ENCODE results near the gene LONRF2. TPM values are rescaled to one million over a fixed set of nuclear protein-coding genes. Genes with fewer than 3 reads are reported as not detected.
"Not testable (repeated sequence)": the region's sequence is repeated elsewhere in the genome, so short reads cannot be mapped to it uniquely, and the experiment has no call there.

The LONRF2 gene
- 10 to 100 TPM in 3 of 4 donors, 1 to 10 TPM in 1; 7.0 to 32.0 (median 17.1) TPM for total RNA-seq

DNA sequence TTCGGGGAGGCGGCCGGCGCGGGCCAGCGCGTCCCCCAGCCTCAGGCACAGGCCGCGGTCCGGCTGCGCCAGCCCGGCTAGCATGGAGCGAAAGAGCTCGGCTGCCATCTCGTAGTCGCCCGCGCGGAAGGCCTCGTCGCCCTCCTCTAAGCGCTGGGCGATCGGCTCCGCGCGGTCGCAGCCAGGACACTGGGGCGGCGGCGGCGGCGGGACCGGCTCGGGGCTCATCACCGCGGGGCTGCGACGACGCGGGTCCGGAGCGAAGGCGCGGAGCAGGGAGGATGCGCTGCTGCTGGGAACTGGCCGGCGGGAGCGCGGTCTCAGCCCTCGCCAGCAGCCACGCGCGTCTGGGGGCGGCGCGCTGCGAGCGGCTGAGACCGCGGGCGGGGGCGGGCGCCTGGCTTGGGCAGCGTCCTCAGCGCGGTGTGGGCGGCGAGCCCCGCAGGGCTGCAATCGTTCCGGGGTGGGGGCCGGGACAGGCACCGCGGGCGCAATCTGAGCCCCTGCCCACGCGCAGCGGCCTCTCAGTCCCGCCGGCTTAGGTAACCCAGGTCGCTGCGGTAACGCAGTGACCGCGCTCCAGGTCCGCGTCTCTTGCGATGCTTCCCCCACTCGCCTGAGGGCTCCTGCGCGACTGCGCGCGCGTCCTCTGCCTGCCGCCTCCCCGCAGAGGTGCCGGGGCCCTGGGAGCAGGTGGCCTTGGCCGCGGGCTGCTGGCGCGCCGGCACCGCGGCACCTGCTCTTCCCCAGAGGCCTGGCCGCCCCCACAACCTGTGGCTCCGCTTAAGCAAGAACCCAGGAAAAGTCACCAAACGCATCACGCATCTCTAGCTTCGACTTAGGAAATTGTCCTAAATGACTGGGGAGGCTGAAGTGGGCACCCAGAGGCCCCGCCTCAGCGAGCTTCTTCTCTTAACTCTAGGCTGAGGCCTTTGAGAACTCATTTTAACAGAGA is at the start of gene LONRF2:
LONRF2 (minus strand) TSS at position 636 of the 955 bp plus-strand sequence; CDS start at position 228, 408 bp downstream.
- 11% methylated on average over 9 to 12 of the region's 113 CpGs for WGBS, 2 donors
- peak within 1 kb of the TSS; percentile 56 to 88 (median 73) for H3K4me3 ChIP-seq (replicated peaks in 1 of 3)
- H3K27me3 ChIP-seq, result no peaks in the 10 kb centered on the region
- H3K9me3 ChIP-seq, result no peaks in the 10 kb centered on the region
- intact Hi-C loops (cut with DNase I), result no loop called here
- no peaks in the 10 kb centered on the region for H3K36me3 ChIP-seq
- TF ChIP-seq, protein P1, sequence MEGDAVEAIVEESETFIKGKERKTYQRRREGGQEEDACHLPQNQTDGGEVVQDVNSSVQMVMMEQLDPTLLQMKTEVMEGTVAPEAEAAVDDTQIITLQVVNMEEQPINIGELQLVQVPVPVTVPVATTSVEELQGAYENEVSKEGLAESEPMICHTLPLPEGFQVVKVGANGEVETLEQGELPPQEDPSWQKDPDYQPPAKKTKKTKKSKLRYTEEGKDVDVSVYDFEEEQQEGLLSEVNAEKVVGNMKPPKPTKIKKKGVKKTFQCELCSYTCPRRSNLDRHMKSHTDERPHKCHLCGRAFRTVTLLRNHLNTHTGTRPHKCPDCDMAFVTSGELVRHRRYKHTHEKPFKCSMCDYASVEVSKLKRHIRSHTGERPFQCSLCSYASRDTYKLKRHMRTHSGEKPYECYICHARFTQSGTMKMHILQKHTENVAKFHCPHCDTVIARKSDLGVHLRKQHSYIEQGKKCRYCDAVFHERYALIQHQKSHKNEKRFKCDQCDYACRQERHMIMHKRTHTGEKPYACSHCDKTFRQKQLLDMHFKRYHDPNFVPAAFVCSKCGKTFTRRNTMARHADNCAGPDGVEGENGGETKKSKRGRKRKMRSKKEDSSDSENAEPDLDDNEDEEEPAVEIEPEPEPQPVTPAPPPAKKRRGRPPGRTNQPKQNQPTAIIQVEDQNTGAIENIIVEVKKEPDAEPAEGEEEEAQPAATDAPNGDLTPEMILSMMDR (IDR thresholded peaks at IDR 0.05), result no peak
- TF ChIP-seq POLR2A (IDR thresholded peaks at IDR 0.05), result peak in 1 of 2 donors; percentile 58
- peak; percentile 69 to 72 for DNase-seq
- peak within 1 kb of the TSS; percentile 71 to 88 (median 76) for H3K27ac ChIP-seq
- peaks cover 0 to 7% of the 10 kb centered on the region in 2 donors for H3K4me1 ChIP-seq

DNA sequence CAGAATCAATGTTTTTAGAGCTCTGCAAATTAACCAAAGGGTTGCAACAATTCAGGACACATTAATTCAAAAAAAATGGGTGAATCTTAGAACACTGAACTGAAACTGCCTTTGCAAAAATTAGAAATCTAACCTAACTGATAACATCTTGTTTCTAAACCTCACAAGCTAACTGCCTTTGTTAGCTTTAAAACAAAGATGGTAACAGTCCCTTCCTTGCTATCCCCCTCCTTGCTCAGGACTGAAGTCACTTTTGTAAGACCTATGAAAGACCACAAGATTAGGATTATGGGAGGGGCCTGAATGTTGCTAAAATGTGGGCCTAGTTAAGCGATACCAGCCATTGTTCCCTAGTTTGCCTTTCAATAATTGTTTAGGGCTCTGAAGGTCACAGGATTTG is 44.9 kb upstream of the LONRF2 start:
- Histone ChIP-seq H3K27me3 (no peaks in the 10 kb centered on the region), H3K36me3 (no peaks in the 10 kb centered on the region), H3K27ac (no peak overlapping the region), H3K4me1 (no peaks in the 10 kb centered on the region), H3K4me3 (replicated peaks in 1 of 3) (no peak overlapping the region), H3K9me3 (no peaks in the 10 kb centered on the region)
- intact Hi-C loops (cut with DNase I), result no loop called here
- no peak for DNase-seq
- no peak for TF ChIP-seq POLR2A (IDR thresholded peaks at IDR 0.05)
- TF ChIP-seq, protein P1 (IDR thresholded peaks at IDR 0.05), result no peak
- WGBS, 2 donors, result 86 to 91% methylated on average over 1 of the region's 1 CpG

DNA sequence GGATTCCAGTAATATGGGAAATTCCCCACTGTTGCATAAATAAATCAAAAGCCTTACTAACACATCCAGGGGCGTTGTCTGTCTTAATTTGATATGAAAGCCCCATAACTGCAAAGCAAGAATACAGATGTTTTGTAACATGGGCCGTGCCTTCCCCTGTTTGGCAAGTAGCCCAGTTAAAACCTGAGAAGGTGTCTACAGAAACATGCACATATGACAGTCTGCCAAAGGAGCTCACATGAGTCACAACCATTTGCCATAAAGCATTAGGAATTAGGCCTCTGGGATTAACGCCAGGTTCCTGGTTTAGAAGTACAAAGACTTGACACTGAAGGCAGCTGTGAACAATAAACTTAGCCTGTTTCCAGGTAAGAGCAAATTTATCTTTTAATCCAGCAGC is 43.1 kb upstream of the LONRF2 start:
- no peak overlapping the region for H3K27ac ChIP-seq
- no peaks in the 10 kb centered on the region for H3K4me1 ChIP-seq
- intact Hi-C loops (cut with DNase I), result no loop called here
- no peaks in the 10 kb centered on the region for H3K27me3 ChIP-seq
- H3K9me3 ChIP-seq, result no peaks in the 10 kb centered on the region
- no peak overlapping the region for H3K4me3 ChIP-seq (replicated peaks in 1 of 3)
- TF ChIP-seq, protein P1 (IDR thresholded peaks at IDR 0.05), result no peak
- no peak for TF ChIP-seq POLR2A (IDR thresholded peaks at IDR 0.05)
- no peak for DNase-seq
- H3K36me3 ChIP-seq, result no peaks in the 10 kb centered on the region
- 53 to 55% methylated on average over 3 of the region's 3 CpGs for WGBS, 2 donors

DNA sequence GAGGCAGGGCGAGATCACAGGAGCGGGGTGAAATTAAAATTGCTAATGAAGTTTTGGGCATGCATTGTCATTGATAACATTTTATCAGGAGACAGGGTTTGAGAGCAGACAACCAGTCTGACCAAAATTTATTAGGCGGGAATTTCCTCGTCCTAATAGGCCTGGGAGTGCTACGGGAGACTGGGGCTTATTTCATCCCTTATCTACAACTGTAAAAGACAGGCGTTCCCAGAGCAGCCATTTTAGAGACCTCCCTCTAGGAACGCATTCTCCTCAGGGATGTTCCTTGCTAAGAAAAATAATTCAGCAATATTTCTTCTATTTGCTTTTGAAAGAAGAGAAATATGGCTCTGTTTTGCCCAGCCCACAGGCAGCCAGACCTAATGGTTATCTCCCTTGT is 40.0 kb upstream of the LONRF2 start:
- H3K4me3 ChIP-seq (replicated peaks in 1 of 3); H3K9me3 ChIP-seq; H3K27me3 ChIP-seq; H3K4me1 ChIP-seq; H3K36me3 ChIP-seq; H3K27ac ChIP-seq; DNase-seq; intact Hi-C loops (cut with DNase I): not testable (repeated sequence)
- 91 to 94% methylated on average over 7 of the region's 7 CpGs for WGBS, 2 donors

DNA sequence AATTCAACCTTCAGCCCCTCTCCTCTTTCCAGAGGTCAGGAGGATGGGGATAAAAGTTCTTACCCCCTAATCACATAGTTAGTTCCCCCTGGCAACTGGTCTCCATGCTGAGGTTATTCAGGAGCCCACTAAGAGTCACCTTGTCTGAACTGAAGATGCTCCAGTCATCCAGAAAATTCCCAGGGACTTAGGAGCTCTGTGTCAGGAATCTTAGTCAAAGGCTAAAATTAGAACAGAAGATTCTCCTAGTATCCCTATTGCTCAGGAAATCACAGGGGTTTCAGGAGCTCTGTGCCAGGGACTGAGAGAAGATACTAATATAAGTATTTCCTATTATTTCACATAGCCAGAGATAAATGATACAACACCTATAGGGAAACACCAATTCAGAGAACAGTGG is 37.3 kb upstream of the LONRF2 start:
- TF ChIP-seq POLR2A (IDR thresholded peaks at IDR 0.05), result no peak
- TF ChIP-seq, protein P1 (IDR thresholded peaks at IDR 0.05), result no peak
- no peak for DNase-seq
- H3K4me1 ChIP-seq, result no peaks in the 10 kb centered on the region
- H3K36me3 ChIP-seq, result no peaks in the 10 kb centered on the region
- no peaks in the 10 kb centered on the region for H3K27me3 ChIP-seq
- intact Hi-C loops (cut with DNase I), result no loop called here
- H3K9me3 ChIP-seq, result no peaks in the 10 kb centered on the region
- H3K27ac ChIP-seq, result no peak overlapping the region
- H3K4me3 ChIP-seq (replicated peaks in 1 of 3), result no peak overlapping the region

Measured in thyroid gland (tissue), 4 donors.